ENCODE results near the gene FRMD8.
A peak's percentile ranks its signal among the peaks of the same experiment; 100 is the strongest.

Gene FRMD8

GRCh38 chr11:65424205-65425104 lies 38.0 kb downstream of the FRMD8 start:
- DNase-seq (ENCODE audit: low read depth, low spot score), result peak; percentile 70

DNA sequence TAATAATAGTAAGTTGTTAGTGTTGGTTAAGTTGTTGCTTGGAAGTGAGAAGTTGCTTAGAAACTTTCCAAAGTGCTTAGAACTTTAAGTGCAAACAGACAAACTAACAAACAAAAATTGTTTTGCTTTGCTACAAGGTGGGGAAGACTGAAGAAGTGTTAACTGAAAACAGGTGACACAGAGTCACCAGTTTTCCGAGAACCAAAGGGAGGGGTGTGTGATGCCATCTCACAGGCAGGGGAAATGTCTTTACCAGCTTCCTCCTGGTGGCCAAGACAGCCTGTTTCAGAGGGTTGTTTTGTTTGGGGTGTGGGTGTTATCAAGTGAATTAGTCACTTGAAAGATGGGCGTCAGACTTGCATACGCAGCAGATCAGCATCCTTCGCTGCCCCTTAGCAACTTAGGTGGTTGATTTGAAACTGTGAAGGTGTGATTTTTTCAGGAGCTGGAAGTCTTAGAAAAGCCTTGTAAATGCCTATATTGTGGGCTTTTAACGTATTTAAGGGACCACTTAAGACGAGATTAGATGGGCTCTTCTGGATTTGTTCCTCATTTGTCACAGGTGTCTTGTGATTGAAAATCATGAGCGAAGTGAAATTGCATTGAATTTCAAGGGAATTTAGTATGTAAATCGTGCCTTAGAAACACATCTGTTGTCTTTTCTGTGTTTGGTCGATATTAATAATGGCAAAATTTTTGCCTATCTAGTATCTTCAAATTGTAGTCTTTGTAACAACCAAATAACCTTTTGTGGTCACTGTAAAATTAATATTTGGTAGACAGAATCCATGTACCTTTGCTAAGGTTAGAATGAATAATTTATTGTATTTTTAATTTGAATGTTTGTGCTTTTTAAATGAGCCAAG lies 38.9 kb downstream of the FRMD8 start:
- peak; percentile 79 for DNase-seq (ENCODE audit: low read depth, low spot score)

DNA sequence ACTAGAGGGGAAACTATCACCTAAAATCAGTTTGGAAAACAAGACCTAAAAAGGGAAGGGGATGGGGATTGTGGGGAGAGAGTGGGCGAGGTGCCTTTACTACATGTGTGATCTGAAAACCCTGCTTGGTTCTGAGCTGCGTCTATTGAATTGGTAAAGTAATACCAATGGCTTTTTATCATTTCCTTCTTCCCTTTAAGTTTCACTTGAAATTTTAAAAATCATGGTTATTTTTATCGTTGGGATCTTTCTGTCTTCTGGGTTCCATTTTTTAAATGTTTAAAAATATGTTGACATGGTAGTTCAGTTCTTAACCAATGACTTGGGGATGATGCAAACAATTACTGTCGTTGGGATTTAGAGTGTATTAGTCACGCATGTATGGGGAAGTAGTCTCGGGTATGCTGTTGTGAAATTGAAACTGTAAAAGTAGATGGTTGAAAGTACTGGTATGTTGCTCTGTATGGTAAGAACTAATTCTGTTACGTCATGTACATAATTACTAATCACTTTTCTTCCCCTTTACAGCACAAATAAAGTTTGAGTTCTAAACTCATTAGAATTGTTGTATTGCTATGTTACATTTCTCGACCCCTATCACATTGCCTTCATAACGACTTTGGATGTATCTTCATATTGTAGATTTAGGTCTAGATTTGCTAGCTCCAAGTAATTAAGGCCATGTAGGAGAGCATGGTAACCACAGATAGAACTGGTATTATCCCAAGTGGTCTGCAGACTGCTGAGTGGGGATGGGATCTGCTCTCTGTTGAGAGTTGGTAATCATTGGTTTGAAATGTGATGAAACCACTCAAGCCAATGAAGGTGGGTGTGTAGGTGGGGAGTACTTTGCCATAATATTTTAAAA lies 39.8 kb downstream of the FRMD8 start:
- peak; percentile 65 for DNase-seq (ENCODE audit: low read depth, low spot score)

DNA sequence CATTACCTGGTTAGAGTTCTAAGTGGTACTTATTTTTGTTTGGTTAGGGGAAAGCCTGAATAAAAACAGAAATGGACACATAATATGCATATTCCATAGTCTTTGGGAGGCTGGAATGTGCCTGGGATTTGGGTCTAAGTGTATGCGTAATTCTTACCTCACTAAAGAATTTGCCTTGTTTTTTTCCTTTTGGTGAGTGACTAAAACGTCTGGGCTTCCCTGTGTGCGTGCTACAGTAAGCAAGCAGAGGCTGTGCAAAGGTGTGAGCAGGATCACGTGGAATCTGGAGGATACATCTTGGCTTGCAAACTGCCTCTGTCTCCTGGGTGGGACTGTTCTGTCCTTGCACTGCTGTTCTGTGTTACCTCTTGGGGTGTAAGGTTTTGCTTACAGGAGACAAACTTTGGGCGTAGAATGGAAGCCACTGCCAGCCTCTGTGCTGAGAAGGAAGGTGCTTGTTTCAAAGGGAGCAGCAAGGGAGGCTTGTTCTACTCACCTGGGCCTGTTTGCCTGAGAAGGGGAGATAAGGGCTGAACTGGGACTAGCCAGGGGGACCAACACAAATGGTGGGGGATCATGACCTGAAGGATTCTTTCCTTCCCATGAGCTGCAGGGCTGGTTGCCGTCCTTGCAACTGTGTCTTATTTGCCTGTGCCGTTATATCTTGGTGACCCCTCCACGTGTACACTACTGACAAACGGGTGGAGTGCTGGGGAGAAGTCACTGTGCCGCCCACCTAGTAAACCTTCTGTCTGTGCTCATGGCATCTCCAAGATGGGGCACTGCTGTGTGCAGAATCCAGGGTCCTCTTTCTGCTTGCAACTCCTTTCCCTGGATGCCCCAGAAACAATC lies 40.6 kb downstream of the FRMD8 start:
- DNase-seq (ENCODE audit: low read depth, low spot score), result peak; percentile 75

- DNase-seq (ENCODE audit: low read depth, low spot score), result peak; percentile 72
Observed at GRCh38 chr11:65427691-65428577, 41.5 kb downstream of the FRMD8 start.

GRCh38 chr11:65428578-65429067 lies 42.2 kb downstream of the FRMD8 start:
- DNase-seq (ENCODE audit: low read depth, low spot score), result no peak

DNA sequence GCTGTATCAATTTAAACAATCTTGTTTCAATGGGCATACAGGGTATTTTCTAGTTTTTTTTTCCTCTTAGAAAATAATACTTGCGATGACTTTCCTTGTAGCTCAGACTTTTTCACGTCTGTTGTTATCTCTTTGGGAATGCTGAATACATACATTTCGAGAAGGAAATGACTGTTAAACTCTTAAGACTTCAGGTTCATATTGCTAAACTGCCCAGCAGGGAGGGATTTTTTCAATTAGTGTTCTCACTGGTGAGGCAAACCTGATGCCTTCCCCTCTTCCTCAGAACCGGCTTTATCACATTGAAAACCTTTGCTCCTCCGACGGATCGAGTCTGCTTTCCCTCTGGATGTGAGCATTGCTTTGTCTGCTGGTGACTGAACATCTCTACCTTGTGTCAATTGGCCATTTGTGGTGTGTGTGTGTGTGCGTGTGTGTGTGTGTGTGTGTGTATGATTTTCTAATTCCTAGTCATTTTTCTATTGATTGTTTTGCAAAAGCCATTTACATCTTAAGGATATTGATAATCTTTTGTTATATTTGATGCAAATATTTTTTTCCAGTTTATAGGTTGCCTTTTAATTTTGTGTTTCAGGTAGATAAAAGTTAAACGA lies 42.7 kb downstream of the FRMD8 start:
- DNase-seq (ENCODE audit: low read depth, low spot score), result peak; percentile 70

- DNase-seq (ENCODE audit: low read depth, low spot score), result peak; percentile 88
Observed at GRCh38 chr11:65429724-65430405, 43.4 kb downstream of the FRMD8 start.

- peak; percentile 59 for DNase-seq (ENCODE audit: low read depth, low spot score)
Observed at GRCh38 chr11:65430406-65431217, 44.2 kb downstream of the FRMD8 start.

DNA sequence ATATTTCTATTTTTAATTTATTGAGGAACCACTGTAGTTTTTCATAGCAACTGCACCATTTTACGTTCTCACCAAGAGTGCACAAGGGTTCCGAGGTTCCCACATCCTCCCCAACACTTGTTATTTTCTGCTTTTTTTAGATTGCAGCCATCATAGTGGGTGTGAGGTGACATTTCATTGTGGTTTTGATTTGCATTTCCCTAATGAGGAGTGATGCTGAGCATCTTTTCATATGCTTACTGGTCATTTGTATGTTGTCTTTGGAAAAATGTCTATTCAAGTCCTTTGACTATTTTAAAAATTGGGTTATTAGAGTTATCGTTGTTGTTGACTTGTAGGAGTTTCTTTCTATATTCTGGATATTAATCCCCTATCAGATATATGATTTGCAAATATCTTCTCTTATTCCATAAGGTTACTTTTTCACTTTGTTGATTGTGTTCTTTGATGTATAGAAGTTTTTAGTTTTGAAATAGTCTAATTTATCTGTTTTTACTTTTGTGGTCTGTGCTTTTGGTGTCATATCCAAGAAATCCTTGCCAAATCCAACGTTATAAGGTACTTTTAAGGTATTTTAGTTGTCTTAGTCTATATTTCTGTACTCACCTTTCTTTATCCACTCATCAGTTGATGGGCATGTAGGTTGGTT lies 45.1 kb downstream of the FRMD8 start:
- DNase-seq (ENCODE audit: low read depth, low spot score), result peak; percentile 53

GRCh38 chr11:65432100-65432650 lies 45.7 kb downstream of the FRMD8 start:
- DNase-seq (ENCODE audit: low read depth, low spot score), result peak; percentile 13

GRCh38 chr11:65432686-65433582 lies 46.5 kb downstream of the FRMD8 start:
- DNase-seq (ENCODE audit: low read depth, low spot score), result peak; percentile 41

- DNase-seq (ENCODE audit: low read depth, low spot score), result peak; percentile 14
Observed at GRCh38 chr11:65433657-65434056, 47.2 kb downstream of the FRMD8 start.

GRCh38 chr11:65434057-65434666 lies 47.7 kb downstream of the FRMD8 start:
- DNase-seq (ENCODE audit: low read depth, low spot score), result peak; percentile 33
